Measurements from ENCODE around the gene AP3D1. TPM values are rescaled to one million over a fixed set of nuclear protein-coding genes. Genes with fewer than 3 reads are reported as not detected.
A peak's percentile ranks its signal among the peaks of the same experiment; 100 is the strongest.

AP3D1 gene
- total RNA-seq, 1 donor from 2014 or later: 127 TPM

GRCh38 chr19:2184422-2184975 lies 33.1 kb upstream of the AP3D1 start:
- no peak for DNase-seq (ENCODE audit: low spot score)

DNA sequence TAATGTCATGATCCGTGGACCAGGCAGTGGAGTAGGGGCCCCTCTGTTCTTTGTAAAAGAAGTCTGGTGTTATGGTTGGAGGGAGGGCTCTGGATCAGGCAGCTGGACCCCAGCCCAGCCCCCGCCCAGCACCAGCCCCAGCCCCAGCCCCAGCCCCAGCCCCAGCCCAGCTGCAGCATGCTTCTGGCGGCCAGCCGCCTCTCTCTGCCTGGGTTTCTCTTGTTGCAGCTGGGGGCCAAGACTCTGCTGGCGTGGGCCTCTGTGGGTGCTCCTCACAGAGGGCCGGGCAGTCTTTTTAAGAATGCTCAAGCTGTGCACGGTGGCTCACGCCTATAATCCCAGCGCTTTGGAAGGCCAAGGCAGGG lies 30.2 kb upstream of the AP3D1 start:
- DNase-seq (ENCODE audit: low spot score): no peak

- no peak for DNase-seq (ENCODE audit: low spot score)
These were observed 29.7 kb upstream of the AP3D1 start for GRCh38 chr19:2180881-2181632.

DNA sequence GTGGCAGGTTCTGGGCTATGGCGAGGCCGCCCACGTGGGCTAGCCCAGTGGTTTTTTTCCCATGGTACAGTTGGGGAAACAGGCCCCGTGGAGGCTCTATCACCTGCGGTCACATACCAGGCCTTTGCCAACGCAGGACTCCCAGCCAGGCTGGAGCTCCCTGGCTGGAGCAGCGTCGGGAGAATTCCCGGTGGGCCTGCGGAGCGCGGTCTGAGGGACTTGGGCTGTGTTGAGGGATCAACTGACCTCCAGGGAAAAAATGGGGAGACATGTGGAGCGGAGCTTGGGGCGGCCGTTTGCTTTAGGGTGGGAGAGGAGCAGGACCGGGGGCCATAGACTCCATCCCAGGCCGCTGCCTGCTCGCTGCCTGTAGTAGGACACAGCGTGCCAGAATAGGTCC lies 28.7 kb upstream of the AP3D1 start:
- DNase-seq (ENCODE audit: low spot score): no peak

GRCh38 chr19:2179095-2179494 lies 27.7 kb upstream of the AP3D1 start:
- no peak for DNase-seq (ENCODE audit: low spot score)

DNA sequence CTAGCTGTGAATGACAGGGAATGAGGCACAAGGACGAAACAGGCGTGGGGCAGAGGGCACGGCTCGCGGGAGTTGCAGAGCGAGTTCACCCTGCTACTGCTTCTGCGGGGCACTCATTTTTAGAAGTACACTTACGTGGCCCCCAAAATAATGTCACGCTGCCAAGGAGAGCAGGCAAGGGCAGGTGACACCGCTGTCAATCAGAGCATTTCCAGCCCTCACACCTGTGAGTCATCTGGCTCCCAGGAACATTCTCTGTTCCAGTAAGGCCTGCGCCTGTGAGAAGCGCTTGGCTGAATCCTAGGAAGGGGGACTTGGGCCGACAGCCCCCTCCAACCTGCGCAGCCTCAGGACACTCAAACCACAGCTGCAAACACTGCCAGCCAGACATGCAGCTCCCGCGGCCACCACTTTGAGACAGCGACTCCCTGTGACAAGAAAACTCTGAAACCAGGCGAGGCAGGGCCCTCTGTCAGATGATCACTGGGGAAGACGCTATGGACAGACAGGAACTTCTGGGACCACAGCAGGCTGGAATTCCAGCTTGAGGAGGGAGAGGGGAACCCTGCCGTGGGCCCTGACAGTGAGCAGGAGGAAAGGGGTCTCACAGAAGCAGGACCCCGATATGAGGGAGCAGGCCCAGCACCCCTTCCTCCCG lies 25.1 kb upstream of the AP3D1 start:
- DNase-seq (ENCODE audit: low spot score): no peak

- no peak for DNase-seq (ENCODE audit: low spot score)
These were observed 24.4 kb upstream of the AP3D1 start for GRCh38 chr19:2175742-2176141.

DNA sequence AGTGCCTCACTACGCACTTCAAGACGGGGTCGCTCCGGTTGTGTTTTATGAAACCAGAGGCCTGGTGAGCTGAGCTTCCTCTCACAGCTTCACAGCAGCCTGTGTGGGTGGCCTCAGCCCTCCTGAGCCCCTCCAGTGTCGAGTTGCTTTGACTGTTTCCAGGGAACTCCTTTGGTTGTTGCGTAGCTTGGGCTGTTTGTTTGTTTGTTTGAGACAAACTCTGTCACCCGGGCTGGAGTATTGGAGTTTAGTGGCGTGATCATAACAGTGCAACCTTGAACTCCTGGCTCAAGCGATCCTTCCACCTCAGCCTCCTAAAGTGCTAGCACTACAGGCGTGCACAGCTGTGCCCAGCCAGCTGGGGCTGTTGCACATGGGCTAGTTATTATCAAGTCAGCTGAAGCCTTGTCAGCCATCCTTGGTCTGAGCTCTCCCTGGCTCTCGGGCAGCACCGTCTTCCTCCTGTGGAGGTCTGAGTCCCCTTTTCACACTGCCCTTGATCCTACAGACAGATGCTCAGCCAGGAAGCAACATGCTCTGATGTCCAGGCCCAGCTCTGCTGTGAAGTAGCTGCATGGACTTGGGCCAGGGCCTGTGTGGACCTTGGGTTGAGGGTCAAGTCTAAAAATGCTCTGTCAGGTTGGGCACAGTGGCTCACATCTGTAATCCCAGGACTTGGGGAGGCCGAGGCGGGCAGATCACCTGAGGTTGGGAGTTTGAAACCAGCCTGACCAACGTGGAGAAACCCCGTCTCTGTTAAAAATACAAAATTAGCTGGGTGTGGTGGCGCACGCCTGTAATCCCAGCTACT lies 22.6 kb upstream of the AP3D1 start:
- DNase-seq (ENCODE audit: low spot score): no peak

GRCh38 chr19:2173388-2173766 lies 22.0 kb upstream of the AP3D1 start:
- no peak for DNase-seq (ENCODE audit: low spot score)

DNA sequence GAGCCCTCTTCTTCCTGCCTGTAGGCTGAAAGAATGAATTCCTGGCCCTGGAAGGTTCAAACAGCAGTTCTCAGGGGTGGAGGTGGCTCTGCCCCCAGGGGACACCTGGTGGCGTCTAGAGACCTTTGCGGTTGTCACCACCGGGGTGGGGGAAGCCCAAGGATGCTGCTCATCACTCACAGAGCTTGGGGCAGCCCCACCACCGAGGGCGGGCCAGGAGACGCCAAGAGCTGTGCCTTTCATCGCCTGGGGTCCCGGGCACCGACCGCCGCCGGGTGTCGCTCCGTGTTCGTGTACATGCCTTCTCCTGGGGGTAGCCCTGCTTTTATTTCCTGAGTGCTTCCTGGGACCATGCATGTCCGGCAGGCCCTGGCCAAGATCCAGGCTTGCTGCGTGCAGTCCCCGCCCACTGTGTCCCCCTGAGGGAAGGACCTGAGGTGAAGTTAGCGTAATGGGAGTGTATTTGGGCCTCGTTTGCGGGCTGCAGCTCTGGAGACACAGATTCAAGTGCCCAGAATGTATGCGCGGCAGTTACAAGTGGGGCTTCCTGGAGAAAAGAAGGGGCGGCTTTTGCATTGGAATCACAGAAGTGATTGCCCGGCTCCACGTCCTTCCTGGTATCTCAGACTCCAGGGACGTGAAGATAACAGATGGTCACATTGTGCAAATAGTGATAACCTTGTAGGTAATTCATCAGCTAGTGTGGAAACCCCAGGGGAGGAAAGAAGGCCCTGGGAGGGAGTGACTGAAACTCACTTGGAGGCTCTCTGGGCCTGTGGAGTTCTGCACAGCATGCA lies 20.2 kb upstream of the AP3D1 start:
- DNase-seq (ENCODE audit: low spot score): no peak

- DNase-seq (ENCODE audit: low spot score): no peak
These were observed 19.6 kb upstream of the AP3D1 start for GRCh38 chr19:2170987-2171348.

- no peak for DNase-seq (ENCODE audit: low spot score)
These were observed 18.9 kb upstream of the AP3D1 start for GRCh38 chr19:2170219-2170618.

- peak; percentile 98 for DNase-seq (ENCODE audit: low spot score)
These were observed 17.5 kb upstream of the AP3D1 start for GRCh38 chr19:2168619-2169424.

GRCh38 chr19:2167896-2168618 lies 16.7 kb upstream of the AP3D1 start:
- no peak for DNase-seq (ENCODE audit: low spot score)

GRCh38 chr19:2166741-2167738 lies 15.7 kb upstream of the AP3D1 start:
- no peak for DNase-seq (ENCODE audit: low spot score)

DNA sequence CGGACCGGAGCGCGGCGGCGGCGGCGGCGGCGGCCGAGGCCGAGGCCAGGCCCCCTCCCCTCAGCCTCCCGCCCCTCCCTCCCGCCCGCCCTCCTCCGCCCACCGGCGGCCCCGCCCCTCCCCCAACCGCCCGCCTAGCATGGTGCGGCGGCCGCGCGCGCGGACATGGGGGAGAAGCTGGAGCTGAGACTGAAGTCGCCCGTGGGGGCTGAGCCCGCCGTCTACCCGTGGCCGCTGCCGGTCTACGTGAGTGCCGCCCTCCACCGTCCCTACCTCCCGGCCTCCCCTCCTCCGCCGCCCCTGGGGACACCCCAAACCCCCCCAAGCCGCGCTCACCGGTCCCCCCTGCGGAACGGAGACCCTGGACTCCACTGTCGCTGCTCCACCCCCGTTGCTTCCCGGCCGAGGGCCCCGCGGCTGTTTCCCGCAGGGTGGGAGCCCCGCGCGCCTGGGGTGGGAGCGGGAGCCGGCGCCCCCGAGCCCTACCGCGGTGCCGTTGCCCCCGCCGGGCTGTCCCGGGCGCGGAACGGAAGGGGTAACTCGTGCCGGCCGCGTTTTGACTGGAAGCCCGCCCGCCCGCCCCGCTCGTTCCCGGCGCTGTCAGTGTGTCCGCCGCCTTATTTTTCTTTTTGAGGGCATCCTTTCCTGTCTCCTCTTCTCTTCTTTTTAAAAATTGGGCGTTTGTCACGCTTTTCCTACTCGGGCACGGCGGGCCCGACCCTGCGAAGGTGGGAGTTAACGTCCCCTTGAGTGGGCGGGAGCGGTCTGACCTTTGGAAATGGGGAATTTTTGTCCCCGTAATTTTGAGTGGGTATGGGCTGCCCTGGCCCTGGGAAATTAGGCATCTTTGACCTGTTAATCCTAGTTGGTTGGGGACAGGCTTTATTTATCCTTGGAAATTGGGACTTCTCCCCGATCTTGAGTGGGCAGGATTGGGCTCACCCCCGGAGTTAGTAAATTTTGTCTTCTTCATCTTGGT lies 12.9 kb upstream of the AP3D1 start:
- no peak for DNase-seq (ENCODE audit: low spot score)

GRCh38 chr19:2160379-2160778 lies 9.0 kb upstream of the AP3D1 start:
- DNase-seq (ENCODE audit: low spot score): no peak

All from mesenteric fat pad (tissue), 1 donor.